Stimulated activated CD8-positive, alpha-beta memory T cell treated with anti-CD3 and anti-CD28 coated beads, Interleukin-7, amount 100 ng/mL, for 4 hours (primary cell): ENCODE measurements around the gene RANBP17.
"Not testable (repeated sequence)": the region's sequence is repeated elsewhere in the genome, so short reads cannot be mapped to it uniquely, and the experiment has no call there.

ENCODE experiments used
- DNase-seq, 2 donors: peaks; one replicate each; pipeline ENCODE4 v3.0.0-alpha.2; 2020; ENCODE audit warnings: low read depth in 2 of 2

Gene RANBP17

GRCh38 chr5:170941788-170942187 lies 80.0 kb downstream of the RANBP17 start:
- DNase-seq = no peak

DNA sequence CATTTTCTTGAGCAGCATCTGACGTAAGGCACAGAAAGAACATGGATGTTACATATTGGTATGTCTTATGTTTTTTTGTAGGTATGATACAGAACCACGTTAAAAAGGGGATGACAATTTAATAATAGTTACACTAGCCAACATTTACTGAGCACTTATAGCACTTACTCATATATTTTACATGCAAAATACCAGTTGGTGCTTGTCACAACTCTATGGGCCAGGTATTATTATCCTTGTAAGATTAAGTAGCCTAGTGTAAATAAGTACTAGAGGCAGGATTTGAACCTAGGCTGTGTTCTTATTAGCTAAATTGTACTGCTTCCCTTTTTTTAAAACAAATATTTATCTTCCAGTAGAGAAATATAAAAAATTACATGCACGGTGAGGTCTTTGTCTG lies 83.5 kb downstream of the RANBP17 start:
- no peak for DNase-seq

GRCh38 chr5:170960567-170960966 lies 98.7 kb downstream of the RANBP17 start:
- DNase-seq = no peak

DNA sequence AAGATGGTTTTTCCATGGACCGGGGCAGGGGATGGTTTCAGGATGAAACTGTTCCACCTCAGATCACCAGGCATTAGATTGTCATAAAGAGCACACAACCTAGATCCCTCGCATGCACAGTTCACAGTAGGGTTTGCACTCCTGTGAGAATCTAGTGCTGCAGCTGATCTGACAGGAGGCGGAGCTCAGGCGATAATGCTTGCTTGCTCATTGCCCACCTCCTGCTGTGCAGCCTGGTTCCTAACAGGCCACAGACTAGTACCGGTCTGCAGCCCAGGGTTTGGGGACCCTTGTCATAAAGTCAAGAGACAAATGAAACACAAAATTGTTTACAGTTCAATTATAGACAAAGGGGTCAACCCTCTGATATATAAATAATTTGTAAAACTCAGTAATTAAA lies 101.7 kb downstream of the RANBP17 start:
- DNase-seq = no peak

GRCh38 chr5:170974461-170974860 lies 112.6 kb downstream of the RANBP17 start:
- no peak for DNase-seq

- DNase-seq = not testable (repeated sequence)
Measured at GRCh38 chr5:170980261-170980660, 118.4 kb downstream of the RANBP17 start.

DNA sequence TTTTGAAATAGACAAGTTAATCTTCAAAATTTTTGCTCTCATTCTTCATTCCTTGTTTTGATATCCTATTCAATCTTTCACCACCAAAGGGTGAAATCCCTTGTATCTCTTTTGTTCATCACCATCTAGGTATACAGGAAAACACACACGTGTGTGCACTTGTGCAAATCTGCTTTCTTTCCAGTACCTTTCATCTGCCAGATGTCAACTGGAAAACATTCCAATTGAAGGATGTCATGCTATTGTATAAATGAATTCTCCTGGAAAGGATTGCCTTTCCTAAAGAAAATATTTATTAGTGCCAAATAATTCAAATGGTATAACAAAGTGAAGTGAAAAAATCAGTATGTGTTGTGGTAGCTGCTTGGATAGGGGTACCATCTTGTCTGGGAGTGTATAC lies 123.7 kb downstream of the RANBP17 start:
- DNase-seq = no peak

DNA sequence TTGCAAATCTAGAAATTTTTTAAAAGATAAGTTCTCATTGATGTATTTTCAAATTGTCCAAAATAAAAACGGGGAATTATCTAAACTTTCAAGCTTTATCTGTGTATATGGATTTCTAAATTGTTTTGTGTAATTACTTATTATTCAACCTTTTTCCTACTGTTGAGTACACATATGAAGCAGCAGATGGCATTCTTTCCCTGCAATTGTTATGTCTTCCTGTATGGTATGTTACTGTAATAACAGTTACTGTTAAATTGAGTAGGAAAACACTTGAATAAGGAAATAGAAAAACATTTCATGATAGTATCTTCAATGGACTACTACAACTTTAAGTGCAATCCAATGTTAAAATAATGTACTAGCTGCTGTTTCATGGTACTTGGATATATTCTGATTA lies 124.8 kb downstream of the RANBP17 start:
- no peak for DNase-seq

GRCh38 chr5:170993476-170993875 lies 131.7 kb downstream of the RANBP17 start:
- no peak for DNase-seq

GRCh38 chr5:171010086-171010485 lies 148.3 kb downstream of the RANBP17 start:
- DNase-seq = no peak

- no peak for DNase-seq
Measured at GRCh38 chr5:171010816-171011215, 149.0 kb downstream of the RANBP17 start.

DNA sequence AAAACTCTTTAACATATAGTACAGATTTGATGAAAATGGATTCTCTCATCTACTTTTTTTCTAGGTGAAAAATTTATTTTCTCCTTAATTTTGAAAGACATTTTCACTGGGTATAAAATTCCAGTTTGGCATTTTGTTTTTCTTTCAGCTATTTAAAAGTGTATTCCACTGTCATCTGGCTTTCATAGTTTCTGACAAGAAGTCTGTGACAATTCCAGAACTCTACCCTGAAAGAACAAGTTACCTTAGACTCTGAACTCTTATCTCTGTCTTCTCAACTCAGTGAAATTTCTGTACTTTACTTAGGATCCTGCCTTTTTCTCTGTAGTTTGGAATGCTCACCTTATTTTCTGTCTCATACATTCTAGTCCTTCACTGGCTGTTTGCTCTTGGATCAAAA lies 161.7 kb downstream of the RANBP17 start:
- no peak for DNase-seq

DNA sequence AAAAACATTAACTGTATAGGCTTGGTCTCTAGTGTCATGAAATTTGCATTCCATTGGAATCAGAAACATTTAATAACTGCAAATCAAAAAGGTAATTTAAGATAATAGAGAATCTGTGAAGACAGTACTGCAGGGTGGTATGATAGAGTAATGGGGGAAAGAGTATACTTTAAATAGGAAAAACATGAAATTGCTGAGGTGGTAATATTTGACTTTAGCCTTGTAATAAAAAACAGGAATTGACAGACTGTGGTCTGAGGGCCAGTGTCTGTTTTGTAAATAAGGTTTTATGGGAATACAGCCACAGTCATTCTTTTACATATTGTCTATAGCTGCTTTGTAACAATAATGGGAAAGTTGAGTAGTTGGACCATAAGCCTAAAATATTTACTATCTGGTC lies 162.3 kb downstream of the RANBP17 start:
- DNase-seq = no peak

- no peak for DNase-seq
Measured at GRCh38 chr5:171029401-171029800, 167.6 kb downstream of the RANBP17 start.

GRCh38 chr5:171031977-171032376 lies 170.2 kb downstream of the RANBP17 start:
- DNase-seq = no peak

- no peak for DNase-seq
Measured at GRCh38 chr5:171032435-171032973, 170.7 kb downstream of the RANBP17 start.

GRCh38 chr5:171041893-171042292 lies 180.1 kb downstream of the RANBP17 start:
- not testable (repeated sequence) for DNase-seq

GRCh38 chr5:171050916-171051315 lies 189.1 kb downstream of the RANBP17 start:
- DNase-seq = no peak

- DNase-seq = no peak
Measured at GRCh38 chr5:171055875-171056454, 194.1 kb downstream of the RANBP17 start.

DNA sequence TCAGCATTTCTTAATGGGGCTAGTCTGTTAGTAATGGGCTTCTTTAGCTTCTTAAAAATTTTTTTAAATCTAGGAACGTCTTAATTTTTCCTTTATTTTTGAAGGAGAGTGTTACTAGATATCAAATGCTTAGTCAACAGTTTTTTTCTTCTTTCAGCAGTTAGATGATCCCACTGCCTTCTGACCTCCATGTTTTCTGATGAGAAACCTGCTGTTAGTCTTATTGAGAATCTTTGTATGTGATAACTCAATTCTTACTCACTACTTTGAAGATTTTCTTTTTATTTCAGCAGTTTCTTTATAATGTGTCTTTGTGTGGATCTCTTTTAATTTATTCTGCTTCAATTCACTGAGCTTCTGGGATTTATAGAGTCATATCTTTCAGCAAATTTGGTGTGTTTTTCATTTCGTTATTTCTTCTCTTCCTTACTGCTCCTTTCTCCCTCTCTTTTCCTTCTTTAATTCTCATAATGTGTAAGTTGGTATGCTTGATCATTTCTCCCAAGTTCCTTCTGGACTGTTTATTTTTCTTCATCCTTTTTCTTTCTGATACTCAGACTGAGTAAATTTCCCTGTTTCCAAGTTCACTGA lies 205.8 kb downstream of the RANBP17 start:
- DNase-seq = no peak

- no peak for DNase-seq
Measured at GRCh38 chr5:171074747-171075146, 212.9 kb downstream of the RANBP17 start.

GRCh38 chr5:171080186-171080938 lies 218.5 kb downstream of the RANBP17 start:
- no peak for DNase-seq

- DNase-seq = no peak
Measured at GRCh38 chr5:171081319-171081718, 219.5 kb downstream of the RANBP17 start.
